Measurements from ENCODE around the gene NID1.
"Not testable (repeated sequence)": the region's sequence is repeated elsewhere in the genome, so short reads cannot be mapped to it uniquely, and the experiment has no call there.

The NID1 gene

DNA sequence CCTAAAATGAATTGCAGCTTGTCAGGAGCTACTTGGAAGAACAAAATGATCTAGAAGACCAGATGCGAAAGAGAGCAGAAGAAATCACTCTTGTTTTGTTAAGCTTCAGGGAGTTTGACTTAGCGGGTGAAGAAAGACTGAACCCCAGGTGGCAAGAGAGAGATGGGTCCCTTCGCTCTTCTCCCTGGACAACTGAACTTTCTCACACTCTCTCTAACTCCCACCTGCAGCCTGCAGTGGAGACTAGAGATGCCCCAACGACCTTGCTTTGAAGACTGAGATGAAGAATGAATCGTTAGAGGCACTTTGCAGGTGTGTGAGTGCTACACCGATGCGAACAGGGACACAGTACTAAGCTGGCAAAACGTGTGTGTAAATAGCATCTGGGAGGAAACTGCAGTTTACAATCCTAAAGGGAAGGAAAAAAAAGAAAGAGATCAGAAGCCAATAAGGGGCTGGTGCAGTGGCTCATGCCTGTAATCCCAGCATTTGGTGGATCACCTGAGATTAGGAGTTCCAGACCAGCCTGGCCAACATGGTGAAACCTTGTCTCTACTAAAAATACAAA lies 133.6 kb downstream of the NID1 start:
- no peak for DNase-seq

DNA sequence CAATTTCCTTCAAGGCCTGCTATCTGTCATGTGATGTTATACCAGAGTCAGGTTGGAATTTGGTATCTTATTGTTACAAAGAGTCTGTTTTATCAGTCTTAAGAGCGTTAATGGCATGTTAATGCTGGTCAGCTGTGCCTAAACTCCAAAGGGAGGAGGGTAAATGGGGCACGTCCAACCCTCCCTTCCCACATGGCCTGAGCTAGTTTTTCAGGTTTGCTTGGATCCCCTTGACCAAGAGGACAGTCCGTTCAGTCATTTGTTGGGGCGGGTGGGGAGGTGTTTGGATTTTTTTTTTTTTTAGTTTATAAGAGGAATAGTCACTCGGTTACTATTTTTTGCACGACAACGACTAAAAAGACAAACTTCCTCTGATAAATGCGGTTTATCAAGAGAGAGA lies 134.3 kb downstream of the NID1 start:
- DNase-seq, result no peak

DNA sequence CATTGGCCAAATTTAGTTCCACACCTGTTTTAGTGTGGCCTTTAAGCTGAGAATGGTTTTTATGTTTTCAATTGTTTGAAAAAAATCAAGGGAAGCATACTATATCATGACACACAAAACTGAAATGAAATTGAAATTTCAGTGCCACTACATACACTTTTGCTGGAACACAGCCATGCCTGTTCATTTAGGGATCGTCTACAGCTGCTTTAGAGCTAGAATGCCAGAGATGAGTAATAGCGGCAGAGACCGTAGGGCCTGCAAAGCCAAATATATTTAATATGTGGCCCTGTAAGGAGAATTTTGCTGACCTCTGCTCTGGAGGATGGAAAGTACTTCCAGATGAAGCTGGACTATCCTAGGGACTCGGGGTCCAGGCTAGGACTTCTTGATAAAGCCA lies 135.7 kb downstream of the NID1 start:
- DNase-seq, result no peak

DNA sequence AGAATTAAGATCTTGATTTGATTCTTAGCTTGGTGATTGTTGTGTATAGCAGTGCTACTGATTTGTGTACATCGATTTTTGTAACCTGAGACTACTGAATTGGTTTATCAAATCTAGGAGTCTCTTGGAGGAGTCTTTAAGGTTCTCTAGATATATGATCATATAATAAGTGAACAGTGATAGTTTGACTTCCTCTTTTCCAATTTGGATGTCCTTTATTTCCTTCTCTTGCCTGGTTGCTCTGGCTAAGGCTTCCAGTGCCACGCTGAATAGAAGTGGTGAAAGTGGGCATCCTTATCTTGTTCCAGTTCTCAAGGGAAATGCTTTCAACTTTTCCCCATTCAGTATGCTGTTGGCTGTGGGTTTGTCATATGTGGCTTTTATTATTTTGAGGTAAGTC lies 136.7 kb downstream of the NID1 start:
- no peak for DNase-seq

DNA sequence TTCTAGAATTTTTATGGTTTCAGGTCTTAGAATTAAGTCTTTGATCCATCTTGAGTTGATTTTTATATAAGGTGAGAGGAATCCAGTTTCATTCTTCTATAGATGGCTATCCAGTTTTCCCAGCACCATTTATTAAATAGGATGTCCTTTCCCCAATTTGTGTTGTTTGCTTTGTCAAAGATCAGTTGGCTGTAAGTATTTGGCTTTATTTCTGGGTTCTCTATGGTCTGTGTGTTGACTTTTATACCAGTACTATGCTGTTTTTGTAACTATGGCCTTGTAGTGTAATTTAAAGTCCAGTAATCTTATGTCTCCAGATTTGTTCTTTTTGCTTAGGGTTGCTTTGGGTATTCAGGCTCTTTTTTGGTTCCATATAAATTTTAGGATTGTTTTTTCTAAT lies 137.3 kb downstream of the NID1 start:
- not testable (repeated sequence) for DNase-seq

All from hematopoietic multipotent progenitor cell treated with erythropoietin and hydrocortisone succinate and interleukin-3 and kit ligand, for 6 days (in vitro differentiated cells).